ENCODE data around the gene MYL2.

- TF ChIP-seq TP53 (CRISPR knock-in tag; IDR thresholded peaks at IDR 0.05) (no peak), CTCF (IDR thresholded peaks at IDR 0.05) (no peak), POLR2A (IDR thresholded peaks at IDR 0.05; ENCODE audit: low read length) (no peak), RNF2 (IDR thresholded peaks at IDR 0.05; ENCODE audit: borderline replicate concordance, low read depth) (no peak)
Observed at GRCh38 chr12:110928700-110929099, 8.3 kb upstream of the MYL2 start.
